ENCODE results near the gene ZFYVE9.
A peak's percentile ranks its signal among the peaks of the same experiment; 100 is the strongest.

The ZFYVE9 gene

GRCh38 chr1:52281518-52281917, 139.6 kb downstream of the ZFYVE9 start:
- no peak for TF ChIP-seq CTCF (conservative IDR thresholded peaks at IDR 0.05; ENCODE audit: low read length)
- no peak overlapping the region for H3K4me3 ChIP-seq (ENCODE audit: low read length)
- DNase-seq (ENCODE audit: low read depth): peak; percentile 55

- TF ChIP-seq CTCF (conservative IDR thresholded peaks at IDR 0.05; ENCODE audit: low read length): no peak
- H3K4me3 ChIP-seq (ENCODE audit: low read length): no peak overlapping the region
- DNase-seq (ENCODE audit: low read depth): peak; percentile 44
These were observed 146.4 kb downstream of the ZFYVE9 start for GRCh38 chr1:52288286-52288685.

- no peak for TF ChIP-seq CTCF (conservative IDR thresholded peaks at IDR 0.05; ENCODE audit: low read length)
- no peak overlapping the region for H3K4me3 ChIP-seq (ENCODE audit: low read length)
- DNase-seq (ENCODE audit: low read depth): peak; percentile 44
These were observed 152.7 kb downstream of the ZFYVE9 start for GRCh38 chr1:52294580-52294979.

GRCh38 chr1:52296345-52296744, 154.5 kb downstream of the ZFYVE9 start:
- TF ChIP-seq CTCF (conservative IDR thresholded peaks at IDR 0.05; ENCODE audit: low read length): peak; percentile 87
- H3K4me3 ChIP-seq (ENCODE audit: low read length): no peak overlapping the region
- DNase-seq (ENCODE audit: low read depth): peak; percentile 64

- H3K4me3 ChIP-seq (ENCODE audit: low read length): no peak overlapping the region
- TF ChIP-seq CTCF (conservative IDR thresholded peaks at IDR 0.05; ENCODE audit: low read length): no peak
- DNase-seq (ENCODE audit: low read depth): no peak
These were observed 163.7 kb downstream of the ZFYVE9 start for GRCh38 chr1:52305417-52306226.

- DNase-seq (ENCODE audit: low read depth): no peak
- no peak for TF ChIP-seq CTCF (conservative IDR thresholded peaks at IDR 0.05; ENCODE audit: low read length)
- H3K4me3 ChIP-seq (ENCODE audit: low read length): no peak overlapping the region
These were observed 164.5 kb downstream of the ZFYVE9 start for GRCh38 chr1:52306227-52307006.

Measured in AG10803 (cell line).